ENCODE results near the gene L2HGDH.

L2HGDH gene

DNA sequence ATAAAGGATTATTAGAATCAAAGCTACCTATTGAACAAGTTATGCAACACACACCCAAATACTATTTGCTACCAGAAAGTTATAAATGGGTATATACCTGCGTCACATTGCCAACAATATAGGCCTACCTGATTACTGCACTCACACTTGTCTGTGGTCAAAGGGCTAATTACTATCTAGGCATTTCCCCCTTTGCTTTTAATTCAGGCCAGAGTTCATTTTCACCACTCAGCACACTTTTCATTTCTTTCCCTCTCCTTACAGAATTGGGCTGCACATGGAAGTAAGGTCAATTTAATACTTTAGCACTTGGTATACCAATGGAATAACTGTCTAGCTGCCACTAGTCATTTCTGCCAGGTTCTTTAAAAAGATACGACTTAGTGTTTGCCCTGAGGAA lies 82.3 kb downstream of the L2HGDH start:
- DNase-seq (ENCODE audit: low spot score), result no peak

DNA sequence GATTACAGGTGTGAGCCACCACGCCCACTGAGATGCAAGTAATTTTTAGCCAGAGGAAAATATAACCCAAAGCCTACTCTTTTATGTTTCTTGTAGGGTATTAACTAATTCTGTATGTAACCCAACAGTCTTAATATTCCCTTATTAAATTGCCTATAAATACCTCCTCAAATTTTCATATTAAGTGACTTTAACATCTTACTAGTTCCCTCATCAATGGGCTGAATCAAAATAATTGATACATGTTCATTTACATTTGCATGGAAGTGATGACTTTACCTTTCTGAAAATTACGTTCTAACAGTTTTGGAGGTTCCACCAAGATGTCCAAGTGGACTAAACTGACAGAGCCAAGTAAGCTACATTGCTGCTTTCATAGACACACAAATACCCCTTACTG lies 83.7 kb downstream of the L2HGDH start:
- no peak for DNase-seq (ENCODE audit: low spot score)

DNA sequence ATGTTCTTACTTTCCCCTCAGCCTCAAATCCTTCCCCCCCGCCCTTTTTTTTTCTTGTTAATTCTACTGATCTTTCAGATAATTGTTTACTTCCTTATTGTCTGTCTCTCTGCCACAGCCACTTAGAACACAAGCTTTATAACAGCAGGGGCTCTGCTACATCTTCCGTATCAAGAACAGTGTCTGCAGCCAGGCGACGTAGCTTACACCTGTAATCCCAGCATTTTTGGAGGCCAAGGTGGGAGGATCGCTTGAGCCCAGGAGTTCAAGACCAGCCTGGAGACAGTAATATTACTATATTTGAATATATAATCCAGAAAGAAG lies 86.1 kb downstream of the L2HGDH start:
- DNase-seq (ENCODE audit: low spot score), result no peak

DNA sequence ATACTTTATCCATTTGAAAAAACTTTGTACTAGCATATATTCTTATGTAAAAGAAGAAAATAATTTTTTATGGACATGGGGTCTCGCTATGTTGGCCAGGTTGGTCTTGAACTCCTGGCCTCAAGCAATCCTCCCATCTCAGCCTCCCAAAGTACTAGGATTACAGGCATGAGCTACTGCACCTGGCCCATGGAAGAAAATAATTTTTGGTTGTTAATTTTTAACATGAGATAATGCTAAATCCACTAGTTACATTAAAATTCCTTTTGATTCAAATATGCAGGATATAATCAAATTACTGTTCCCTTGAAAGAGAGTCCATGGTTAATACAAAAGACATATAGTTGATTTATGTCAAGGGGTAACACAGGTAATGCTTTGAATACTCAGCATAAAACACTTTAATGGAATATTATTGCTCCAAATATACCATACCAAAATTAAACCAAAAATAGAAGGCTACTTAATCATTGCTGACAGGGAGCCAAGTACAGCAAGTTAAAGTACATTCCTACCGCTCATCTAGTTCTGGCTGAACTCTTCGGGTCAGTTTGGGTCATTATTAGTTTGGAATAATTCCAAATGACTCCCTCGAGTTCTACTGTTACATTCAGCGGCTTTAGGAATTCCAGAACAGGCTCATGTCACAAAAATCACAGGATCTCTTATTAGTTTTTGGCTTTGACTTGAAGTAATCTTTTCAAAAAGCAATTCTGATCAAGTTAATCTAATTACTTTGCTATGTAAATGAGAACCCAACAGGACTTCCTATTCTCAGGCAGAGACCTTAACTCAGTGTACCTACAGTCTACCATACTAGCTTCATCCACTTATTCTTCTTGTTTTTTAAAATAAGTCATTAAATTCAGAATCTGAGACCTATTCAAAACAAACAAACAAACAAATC lies 86.7 kb downstream of the L2HGDH start:
- peak; percentile 15 for DNase-seq (ENCODE audit: low spot score)

DNA sequence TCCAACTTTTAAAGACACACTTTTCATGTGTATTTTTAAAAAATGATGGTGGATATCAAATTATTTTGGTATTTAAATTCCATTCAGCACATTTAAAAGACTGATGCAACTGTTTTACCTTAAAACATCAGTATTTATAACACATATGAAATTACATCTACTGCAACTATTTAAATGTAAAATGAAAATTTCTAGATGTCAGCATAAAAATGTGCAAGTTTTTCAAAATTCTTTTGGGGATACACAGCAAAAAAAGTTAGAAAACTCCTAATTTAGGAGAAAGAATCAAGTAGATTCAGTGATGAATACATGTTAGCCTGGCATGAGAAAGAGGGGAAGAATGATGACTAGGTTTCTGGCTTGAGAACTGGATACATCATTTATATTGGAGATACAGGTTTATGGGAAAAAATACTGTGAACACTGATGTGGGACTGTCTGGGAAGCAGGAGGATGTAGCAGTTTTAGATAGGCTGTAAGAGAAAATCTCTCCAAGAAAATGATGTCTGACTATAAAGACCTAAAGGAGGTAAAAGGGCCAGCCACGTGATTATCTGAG lies 89.9 kb downstream of the L2HGDH start:
- DNase-seq (ENCODE audit: low spot score), result no peak

DNA sequence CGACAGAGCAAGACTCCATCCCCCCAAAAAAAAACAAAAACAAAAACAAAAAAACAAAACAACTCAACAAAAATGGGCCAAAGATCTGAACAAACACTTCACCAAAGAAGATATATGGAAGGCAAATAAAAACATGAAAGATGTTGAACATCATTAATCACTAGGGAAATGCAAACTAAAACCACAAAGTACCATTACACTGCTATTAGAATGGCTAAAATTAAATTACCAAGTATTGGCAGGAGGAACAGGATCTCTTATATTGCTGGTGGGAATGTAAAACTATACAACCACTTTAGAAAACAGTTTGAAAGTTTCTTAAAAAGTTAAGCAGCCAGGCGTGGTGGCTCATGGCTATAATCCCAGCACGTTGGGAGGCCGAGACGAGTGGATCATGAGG lies 93.5 kb downstream of the L2HGDH start:
- no peak for DNase-seq (ENCODE audit: low spot score)

DNA sequence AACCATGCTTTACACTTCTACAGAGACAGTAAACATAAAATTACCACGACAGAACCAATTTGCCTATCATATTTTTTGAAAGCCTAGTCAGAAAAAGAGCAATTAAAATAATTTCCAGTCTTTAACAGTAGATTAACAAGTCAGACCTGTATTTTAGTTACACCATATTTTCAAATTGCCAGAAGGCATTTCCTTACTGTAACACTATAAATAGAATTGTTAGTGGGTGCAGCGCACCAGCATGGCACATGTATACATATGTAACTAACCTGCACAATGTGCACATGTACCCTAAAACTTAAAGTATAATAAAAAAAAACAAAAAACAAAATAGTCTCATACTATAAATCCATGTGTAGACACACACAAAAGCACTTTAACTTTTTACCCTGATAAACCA lies 96.6 kb downstream of the L2HGDH start:
- no peak for DNase-seq (ENCODE audit: low spot score)

DNA sequence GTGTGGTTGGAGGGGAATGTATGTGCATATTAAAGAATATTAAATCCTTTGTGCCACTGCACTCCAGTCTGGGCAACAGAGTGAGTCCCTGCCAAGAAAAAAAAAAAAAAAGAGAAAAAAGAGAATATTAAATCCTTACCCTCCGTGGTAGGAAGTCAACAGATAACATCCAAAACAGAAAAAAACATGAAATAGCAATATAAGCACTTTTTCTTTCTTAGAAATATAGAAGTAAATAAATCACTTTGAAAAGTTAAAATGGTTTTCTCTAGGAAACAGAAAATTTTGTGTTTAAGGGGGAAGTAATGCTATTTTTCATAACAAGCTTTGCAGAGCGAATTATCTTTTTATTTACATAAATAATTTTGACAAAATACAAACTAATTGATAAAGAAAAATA lies 98.2 kb downstream of the L2HGDH start:
- DNase-seq (ENCODE audit: low spot score), result no peak

DNA sequence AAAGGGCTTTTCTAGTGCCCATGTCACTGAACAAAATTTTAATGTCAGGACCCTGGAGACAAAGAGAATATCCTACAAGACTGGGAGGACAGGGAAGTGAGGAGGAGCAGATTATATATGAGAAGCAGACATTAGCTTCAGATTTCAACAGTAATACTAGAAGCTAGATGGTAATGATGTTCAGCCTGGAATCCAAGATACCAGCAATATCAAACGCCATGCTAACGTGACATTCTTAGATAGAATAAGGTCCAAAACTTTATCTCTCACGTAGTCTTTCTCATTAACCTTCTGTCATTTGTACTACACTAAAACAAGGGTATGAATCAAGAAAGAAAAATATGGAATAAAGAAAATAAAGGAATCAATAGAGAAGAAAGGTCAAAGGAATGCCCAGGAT lies 99.3 kb downstream of the L2HGDH start:
- no peak for DNase-seq (ENCODE audit: low spot score)

DNA sequence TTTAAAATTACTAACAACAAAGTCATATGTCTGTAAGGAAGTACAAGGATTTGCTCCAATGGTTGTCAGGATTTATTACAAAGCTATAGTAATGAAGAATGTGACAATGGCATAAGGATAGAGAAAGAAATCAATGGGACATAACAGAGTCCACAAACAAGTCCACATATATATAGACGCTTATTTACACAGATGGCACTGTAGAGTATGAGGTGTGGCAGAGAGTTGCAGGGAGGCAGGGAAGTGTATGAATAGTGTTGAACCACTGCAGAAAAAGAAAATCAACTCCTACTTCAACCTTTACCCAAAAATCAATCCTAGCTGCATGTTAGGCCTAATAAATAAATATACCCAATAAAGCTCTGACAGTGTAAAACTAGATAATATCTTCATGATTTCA lies 102.0 kb downstream of the L2HGDH start:
- no peak for DNase-seq (ENCODE audit: low spot score)

DNA sequence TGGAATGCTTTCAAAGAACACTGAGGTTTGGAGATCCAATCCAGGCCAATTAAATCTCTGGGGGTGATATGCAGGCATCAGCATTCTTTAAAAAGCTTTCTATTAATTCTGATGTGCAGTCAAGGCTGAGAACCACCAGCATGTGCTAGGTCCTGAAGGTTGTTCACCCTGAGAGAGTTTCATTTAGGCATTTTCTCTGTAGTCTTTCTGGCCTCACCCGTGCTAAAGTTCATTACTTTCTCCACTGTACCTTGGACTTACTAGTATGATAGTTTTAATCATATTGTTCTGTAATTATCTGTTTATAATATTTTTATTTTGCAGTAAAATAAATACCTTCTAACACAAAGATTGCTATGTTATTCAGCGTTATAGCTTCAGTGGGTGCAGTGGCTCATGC lies 113.5 kb downstream of the L2HGDH start:
- no peak for DNase-seq (ENCODE audit: low spot score)

DNA sequence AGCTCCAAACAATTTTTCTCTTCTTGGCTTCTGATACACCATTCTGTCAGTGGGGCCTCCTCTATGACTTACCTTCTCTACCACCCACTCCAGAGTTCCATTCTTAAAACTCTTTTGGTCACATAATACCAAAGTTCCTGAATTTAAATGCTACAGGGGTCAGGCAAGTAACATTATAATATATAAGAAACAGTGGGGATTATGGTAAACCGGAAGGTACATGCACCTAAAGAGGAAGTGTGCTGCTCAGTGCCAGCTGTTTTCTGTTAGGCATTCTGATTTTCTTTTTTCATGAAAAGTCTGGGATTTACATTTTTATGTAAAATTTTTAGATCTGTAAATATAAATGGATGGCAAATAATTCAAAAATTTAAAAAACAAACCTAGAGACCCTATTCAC lies 120.5 kb downstream of the L2HGDH start:
- no peak for DNase-seq (ENCODE audit: low spot score)

All from RKO (cell line).